GM21390 (cell line): ENCODE data around the gene NHSL1.

ENCODE experiments used
- ATAC-seq: cut with Tn5 transposase; IDR thresholded peaks from one replicate; pipeline ENCODE4 v1.9.1; 2021; ENCODE audit not compliant: unreplicated experiment

Gene NHSL1

GRCh38 chr6:138374815-138375214 lies 124.5 kb downstream of the NHSL1 start:
- ATAC-seq = no peak

DNA sequence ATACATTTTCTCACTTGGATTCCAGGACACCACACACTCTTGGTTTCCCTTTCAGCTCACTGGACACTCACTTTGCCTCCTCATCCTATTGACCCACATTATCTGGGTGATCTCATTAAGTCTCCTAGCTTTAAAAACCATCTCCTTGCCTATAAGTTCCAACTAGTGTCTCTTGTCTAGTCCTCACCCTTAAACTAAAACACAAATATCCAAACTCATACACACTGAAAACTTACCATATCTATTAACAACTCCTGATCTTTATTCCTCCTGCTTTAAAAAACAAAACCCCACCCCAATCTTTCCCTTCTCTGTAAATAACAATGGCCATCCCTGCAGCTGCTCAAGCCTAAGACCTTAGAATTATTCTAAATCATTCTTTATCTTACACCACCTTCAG lies 125.1 kb downstream of the NHSL1 start:
- ATAC-seq = no peak

GRCh38 chr6:138372711-138373463 lies 126.4 kb downstream of the NHSL1 start:
- ATAC-seq = no peak
